AG04450 (cell line): ENCODE data around the gene C9orf43. TPM values are rescaled to one million over a fixed set of nuclear protein-coding genes. Genes with fewer than 3 reads are reported as not detected.
"Not testable (repeated sequence)": the region's sequence is repeated elsewhere in the genome, so short reads cannot be mapped to it uniquely, and the experiment has no call there.

ENCODE experiments used
- CTCF ChIA-PET: fragments of 300-600, 350-600 bp; formaldehyde crosslinking; extraction: SDS; loops from one replicate; lab custom pipeline; 2022; ENCODE audit warnings: antibody characterized with exemption, inconsistent platforms; lab: Charles Lee
- POLR2A ChIA-PET: fragments of 350-600 bp; formaldehyde crosslinking; extraction: SDS; loops from one replicate; lab custom pipeline; 2021; ENCODE audit warnings: antibody characterized with exemption, inconsistent platforms; lab: Yijun Ruan, JAX
- DNase-seq: peaks from one replicate; pipeline ENCODE4 v3.0.0-alpha.2; 2011; ENCODE audit warnings: low read depth, low spot score
- H3K27ac ChIP-seq: one replicate; pipeline ENCODE4 v1.5.1; 2012; ENCODE audit warnings: low read depth, low read length, control low read depth
- H3K27me3 ChIP-seq: one replicate; pipeline ENCODE4 v1.6.0; 2012; ENCODE audit warnings: low read length; ENCODE audit not compliant: control insufficient read depth, insufficient read depth
- H3K4me3 ChIP-seq: 2 replicates; pipeline ENCODE4 v1.5.1; 2011; ENCODE audit warnings: mild to moderate bottlenecking, low read depth, low read length, control low read depth
- H3K9me3 ChIP-seq: 2 replicates; pipeline ENCODE4 v1.5.1; 2012; ENCODE audit warnings: low read length; ENCODE audit not compliant: control insufficient read depth, insufficient read depth
- polyA plus RNA-seq: library from polyadenylated mRNA; depleted of rRNA; stranded (reverse); fragments of >200 nt; gene quantifications from 2 replicates; pipeline ENCODE4 v1.2.3, GENCODE V29; 2011
- TF ChIP-seq, protein P1 (sequence below): IDR thresholded peaks from 2 replicates; pipeline ENCODE4 v1.5.1; 2011; ENCODE audit warnings: low read depth, low read length, control low read depth, inconsistent platforms

Gene C9orf43
- polyA plus RNA-seq, 1 experiment, result 0.50 TPM

DNA sequence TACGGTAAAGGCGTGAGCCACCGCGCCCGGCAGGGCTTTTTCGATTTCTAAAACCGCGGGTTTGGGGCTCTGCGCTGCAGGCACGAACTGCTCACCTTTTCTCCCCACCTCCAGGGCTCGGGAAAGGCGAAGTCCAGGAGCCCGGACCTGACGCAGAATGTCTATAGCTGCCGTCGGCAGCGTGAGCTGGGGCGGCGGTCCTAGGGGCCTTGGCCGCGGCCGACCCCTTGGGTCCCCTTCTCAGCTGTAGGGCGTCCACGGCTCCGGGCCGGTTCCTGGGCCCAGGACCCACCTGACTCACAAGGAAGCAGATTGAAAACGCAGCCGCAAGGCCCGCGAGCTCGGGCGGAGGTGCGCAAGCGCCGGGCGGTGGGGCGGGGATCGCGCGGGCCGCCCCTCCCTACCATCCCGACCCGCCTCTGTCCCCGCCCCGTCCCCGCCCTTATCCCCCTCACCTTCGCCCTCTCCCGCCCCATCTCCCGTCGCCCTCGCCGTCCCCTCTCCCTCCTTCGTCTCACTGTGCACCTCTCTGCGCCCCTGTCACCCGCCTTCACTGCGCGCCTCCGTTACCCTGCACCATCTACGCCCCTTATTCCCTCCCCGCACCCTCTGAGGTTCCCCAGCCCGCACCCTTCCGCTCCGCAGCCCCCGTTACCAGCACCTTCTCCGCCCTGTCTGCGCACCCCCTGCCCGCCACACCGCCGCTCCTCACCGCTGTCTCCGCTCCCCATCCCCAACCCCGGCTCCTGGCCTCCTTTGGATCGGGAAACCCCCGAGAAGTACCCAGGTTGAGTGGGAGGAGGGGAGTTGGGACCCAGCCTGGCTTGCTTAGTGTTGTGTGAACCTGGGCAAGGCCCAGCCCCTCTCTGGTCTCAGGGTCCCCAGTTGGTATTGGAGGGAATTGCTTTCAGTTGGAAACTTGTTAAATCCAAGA is 33.6 kb upstream of the C9orf43 start, which contains the start of gene HDHD3:
Gene HDHD3, minus strand, starts transcription at position 353 of the 934 bp plus-strand sequence. CDS start 2,632 bp downstream, outside the sequence.
- ChIA-PET CTCF (interaction anchor here (0.7 kb wide), 2 partner anchors 23 to 280 kb away, joined by 4 to 6 read pairs; no protein-coding TSS in a partner anchor), POLR2A (interaction anchor here (1.0 to 1.5 kb wide), 5 partner anchors 24 to 202 kb away, joined by 3 to 7 read pairs (median 3); partner anchors contain the start of genes ALAD, C9orf43, CDC26 and POLE3)
- Histone ChIP-seq H3K4me3 (peak within 1 kb of the TSS; percentile 88), H3K27ac (no peak within 1 kb of the TSS), H3K9me3 (no peaks in the 10 kb centered on the region; the same call in 1 of the 2 replicates), H3K27me3 (no peaks in the 10 kb centered on the region)
- no peak for DNase-seq
- TF ChIP-seq, protein P1, sequence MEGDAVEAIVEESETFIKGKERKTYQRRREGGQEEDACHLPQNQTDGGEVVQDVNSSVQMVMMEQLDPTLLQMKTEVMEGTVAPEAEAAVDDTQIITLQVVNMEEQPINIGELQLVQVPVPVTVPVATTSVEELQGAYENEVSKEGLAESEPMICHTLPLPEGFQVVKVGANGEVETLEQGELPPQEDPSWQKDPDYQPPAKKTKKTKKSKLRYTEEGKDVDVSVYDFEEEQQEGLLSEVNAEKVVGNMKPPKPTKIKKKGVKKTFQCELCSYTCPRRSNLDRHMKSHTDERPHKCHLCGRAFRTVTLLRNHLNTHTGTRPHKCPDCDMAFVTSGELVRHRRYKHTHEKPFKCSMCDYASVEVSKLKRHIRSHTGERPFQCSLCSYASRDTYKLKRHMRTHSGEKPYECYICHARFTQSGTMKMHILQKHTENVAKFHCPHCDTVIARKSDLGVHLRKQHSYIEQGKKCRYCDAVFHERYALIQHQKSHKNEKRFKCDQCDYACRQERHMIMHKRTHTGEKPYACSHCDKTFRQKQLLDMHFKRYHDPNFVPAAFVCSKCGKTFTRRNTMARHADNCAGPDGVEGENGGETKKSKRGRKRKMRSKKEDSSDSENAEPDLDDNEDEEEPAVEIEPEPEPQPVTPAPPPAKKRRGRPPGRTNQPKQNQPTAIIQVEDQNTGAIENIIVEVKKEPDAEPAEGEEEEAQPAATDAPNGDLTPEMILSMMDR, result no peak

DNA sequence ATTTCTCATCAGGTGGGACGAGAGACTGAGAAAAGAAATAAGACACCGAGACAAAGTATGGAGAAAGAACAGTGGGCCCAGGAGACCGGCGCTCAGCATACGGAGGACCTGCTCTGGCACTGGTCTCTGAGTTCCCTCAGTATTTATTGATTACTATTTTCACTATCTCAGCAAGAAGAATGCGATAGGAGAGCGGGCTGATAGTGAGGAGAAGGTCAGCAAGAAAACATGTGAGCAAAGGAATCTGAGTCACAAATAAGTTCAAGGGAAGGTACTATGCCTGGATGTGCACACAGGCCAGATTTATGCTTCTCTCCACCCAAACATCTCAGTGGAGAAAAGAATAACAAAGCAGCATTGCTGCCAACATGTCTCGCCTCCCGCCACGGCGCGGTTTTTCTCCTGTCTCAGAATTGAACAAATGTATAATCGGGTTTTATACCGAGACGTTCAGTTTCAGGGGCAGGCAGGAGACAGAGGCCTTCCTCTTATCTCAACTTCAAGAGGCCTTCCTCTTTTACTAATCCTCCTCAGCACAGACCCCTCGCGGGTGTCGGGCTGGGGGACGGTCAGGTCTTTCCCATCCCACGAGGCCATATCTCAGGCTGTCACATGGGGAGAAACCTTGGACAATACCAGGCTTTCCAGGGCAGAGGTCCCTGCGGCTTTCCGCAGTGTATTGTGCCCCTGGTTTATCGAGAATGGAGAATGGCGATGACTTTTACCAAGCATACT is 31.3 kb upstream of the C9orf43 start:
- H3K27me3 ChIP-seq, H3K9me3 ChIP-seq, H3K27ac ChIP-seq, DNase-seq, CTCF ChIA-PET, H3K4me3 ChIP-seq, POLR2A ChIA-PET: not testable (repeated sequence)

DNA sequence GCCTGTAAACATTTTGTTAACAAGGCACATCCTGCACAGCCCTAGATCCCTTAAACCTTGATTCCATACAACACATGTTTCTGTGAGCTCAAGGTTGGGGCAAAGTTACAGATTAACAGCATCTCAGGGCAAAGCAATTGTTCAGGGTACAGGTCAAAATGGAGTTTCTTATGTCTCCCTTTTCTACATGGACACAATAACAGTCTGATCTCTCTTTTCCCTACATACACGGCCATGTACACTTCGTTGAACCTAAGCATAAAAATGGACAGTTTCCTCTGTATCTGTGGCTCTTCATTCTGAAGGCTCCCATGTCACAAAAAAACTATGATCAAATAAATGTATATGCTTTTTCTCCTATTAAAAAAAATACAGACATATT is 30.7 kb upstream of the C9orf43 start:
- CTCF ChIA-PET, H3K9me3 ChIP-seq, POLR2A ChIA-PET, H3K27ac ChIP-seq, H3K4me3 ChIP-seq, H3K27me3 ChIP-seq, DNase-seq: not testable (repeated sequence)

DNA sequence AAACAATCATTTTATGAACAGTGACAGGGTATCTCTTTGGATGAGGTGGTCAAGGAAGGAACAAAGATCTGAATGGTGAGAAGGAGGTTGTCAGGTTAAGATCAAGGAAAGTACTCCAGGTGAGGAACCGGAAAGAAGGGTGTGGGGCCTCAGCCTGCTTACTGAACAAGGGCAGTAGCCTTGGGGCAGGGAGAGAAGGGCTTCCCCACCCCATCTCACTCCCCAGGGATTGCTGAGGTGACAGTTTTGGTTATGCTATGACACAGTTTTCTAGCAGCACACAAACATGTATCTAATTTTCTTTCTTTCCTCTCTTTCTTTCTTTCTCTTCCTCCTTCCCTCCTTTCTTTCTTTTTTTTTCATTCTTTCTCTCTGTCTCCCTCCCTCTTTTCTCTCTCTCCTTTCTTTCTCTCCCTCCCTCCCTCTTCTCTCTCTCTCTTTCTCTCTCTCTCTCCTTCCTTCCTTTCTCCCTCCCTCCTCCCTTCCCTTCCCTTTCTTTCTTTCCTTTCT is 29.6 kb upstream of the C9orf43 start:
- CTCF ChIA-PET, result no interaction called here
- Histone ChIP-seq H3K9me3 (no peaks in the 10 kb centered on the region; the same call in 1 of the 2 replicates), H3K4me3 (no peak overlapping the region), H3K27ac (no peak overlapping the region), H3K27me3 (no peaks in the 10 kb centered on the region)
- no peak for DNase-seq
- TF ChIP-seq, protein P1, result no peak
- POLR2A ChIA-PET, result no interaction called here

DNA sequence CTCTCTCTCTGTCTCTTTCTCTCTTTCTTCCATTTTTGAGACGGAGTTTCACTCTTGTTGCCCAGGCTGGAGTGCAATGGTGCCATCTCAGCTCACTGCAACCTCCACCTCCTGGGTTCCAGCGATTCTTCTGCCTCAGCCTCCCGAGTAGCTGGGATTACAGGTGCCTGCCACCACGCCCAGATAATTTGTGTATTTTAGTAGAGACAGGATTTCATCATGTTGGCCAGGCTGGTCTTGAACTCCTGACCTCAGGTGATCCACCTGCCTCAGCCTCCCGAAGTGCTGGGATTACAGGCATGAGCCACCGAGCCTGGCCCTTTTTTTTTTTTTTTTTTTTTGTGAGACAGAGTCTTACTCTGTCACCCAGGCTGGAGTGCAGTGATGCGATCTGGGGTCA is 29.1 kb upstream of the C9orf43 start:
- H3K27ac ChIP-seq, CTCF ChIA-PET, H3K27me3 ChIP-seq, H3K9me3 ChIP-seq, POLR2A ChIA-PET, H3K4me3 ChIP-seq, DNase-seq: not testable (repeated sequence)

DNA sequence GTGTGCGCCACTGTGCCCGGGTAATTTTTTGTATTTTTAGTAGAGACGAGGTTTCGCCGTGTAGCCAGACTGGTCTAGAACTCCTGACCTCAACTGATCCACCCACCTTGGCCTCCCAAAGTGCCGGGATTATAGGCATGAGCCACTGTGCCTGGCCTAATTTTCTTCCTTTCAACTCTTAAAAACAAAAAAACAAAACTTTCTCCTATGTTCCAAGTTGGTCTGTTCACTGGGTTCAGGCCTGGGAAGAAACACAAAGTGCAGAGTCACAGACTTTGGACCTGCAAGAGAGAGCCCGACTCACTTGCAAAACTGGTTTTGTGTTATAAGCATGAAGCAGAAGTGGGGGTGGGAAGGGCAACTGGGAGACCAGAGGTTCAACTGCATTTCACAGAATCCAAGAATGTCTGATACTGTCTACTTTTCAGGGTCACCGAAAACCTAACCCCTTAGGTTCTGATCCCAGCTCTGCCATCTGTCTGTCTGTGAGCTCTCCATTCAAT is 28.6 kb upstream of the C9orf43 start:
- no peaks in the 10 kb centered on the region for H3K27me3 ChIP-seq
- DNase-seq, result no peak
- TF ChIP-seq, protein P1, result no peak
- ChIA-PET CTCF (interaction anchor here (1.1 kb wide), 1 partner anchor 19 kb away, joined by 3 read pairs; the partner anchor contains the start of gene ALAD), POLR2A (no interaction called here)
- no peak overlapping the region for H3K27ac ChIP-seq
- H3K9me3 ChIP-seq, result no peaks in the 10 kb centered on the region
- no peak overlapping the region for H3K4me3 ChIP-seq
